Inferior parietal cortex (tissue), 1 donor: ENCODE results near the gene TRERF1.

Source experiments
- DNase-seq: peaks from one replicate; pipeline ENCODE4 v3.0.0-alpha.2; 2016; ENCODE audit errors: extremely low spot score

The TRERF1 gene

GRCh38 chr6:42394881-42395620 is 56.7 kb downstream of the TRERF1 start:
- peak; percentile 39 for DNase-seq

- DNase-seq = no peak
Observed at GRCh38 chr6:42394151-42394550, 57.6 kb downstream of the TRERF1 start.

- no peak for DNase-seq
Observed at GRCh38 chr6:42393339-42393738, 58.4 kb downstream of the TRERF1 start.

- DNase-seq = no peak
Observed at GRCh38 chr6:42392833-42393232, 58.9 kb downstream of the TRERF1 start.

- DNase-seq = no peak
Observed at GRCh38 chr6:42391441-42391840, 60.3 kb downstream of the TRERF1 start.

- DNase-seq = no peak
Observed at GRCh38 chr6:42390228-42390934, 61.3 kb downstream of the TRERF1 start.

- DNase-seq = no peak
Observed at GRCh38 chr6:42389736-42390135, 62.0 kb downstream of the TRERF1 start.

- DNase-seq = no peak
Observed at GRCh38 chr6:42388046-42388445, 63.7 kb downstream of the TRERF1 start.

GRCh38 chr6:42387336-42387735 is 64.4 kb downstream of the TRERF1 start:
- no peak for DNase-seq

GRCh38 chr6:42385339-42385738 is 66.4 kb downstream of the TRERF1 start:
- DNase-seq = no peak

GRCh38 chr6:42383421-42384205 is 68.1 kb downstream of the TRERF1 start:
- DNase-seq = no peak

GRCh38 chr6:42381850-42382249 is 69.9 kb downstream of the TRERF1 start:
- DNase-seq = no peak

GRCh38 chr6:42380228-42380979 is 71.3 kb downstream of the TRERF1 start:
- DNase-seq = no peak

GRCh38 chr6:42378536-42378935 is 73.2 kb downstream of the TRERF1 start:
- no peak for DNase-seq

- no peak for DNase-seq
Observed at GRCh38 chr6:42378125-42378524, 73.6 kb downstream of the TRERF1 start.

GRCh38 chr6:42375007-42375635 is 76.6 kb downstream of the TRERF1 start:
- no peak for DNase-seq

GRCh38 chr6:42374018-42374669 is 77.6 kb downstream of the TRERF1 start:
- DNase-seq = no peak

GRCh38 chr6:42372699-42373098 is 79.0 kb downstream of the TRERF1 start:
- no peak for DNase-seq

- DNase-seq = no peak
Observed at GRCh38 chr6:42370323-42370985, 81.3 kb downstream of the TRERF1 start.

- no peak for DNase-seq
Observed at GRCh38 chr6:42369568-42369967, 82.2 kb downstream of the TRERF1 start.
